ENCODE measurements around the gene YTHDF1.

The YTHDF1 gene

GRCh38 chr20:63185215-63185796 lies 30.6 kb downstream of the YTHDF1 start:
- no peak for DNase-seq (ENCODE audit: low read depth)

GRCh38 chr20:63183422-63184146 lies 32.3 kb downstream of the YTHDF1 start:
- peak; percentile 40 for DNase-seq (ENCODE audit: low read depth)

DNA sequence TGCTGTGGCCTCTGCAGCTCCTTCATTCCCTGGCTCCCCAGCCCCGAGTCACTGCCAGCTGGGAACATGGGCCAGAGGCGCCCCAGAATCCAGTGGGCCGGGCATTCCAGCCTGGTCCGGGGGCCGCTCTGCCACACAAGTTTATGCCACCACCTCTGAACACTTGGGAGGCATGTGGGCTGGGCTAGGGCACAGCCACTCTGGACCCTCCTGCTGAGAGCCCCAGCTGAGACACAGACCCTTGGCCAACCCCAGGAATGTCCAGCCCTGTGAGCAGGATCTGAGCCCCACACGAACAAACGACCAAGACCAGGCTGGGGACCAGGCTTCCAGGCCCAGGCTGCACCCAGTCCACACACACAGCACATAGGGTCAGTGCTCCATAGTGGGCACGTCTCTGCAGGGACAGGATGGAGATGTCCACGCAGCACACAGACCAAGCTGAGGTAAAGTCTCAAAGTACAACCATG lies 33.0 kb downstream of the YTHDF1 start:
- DNase-seq (ENCODE audit: low read depth) = no peak

DNA sequence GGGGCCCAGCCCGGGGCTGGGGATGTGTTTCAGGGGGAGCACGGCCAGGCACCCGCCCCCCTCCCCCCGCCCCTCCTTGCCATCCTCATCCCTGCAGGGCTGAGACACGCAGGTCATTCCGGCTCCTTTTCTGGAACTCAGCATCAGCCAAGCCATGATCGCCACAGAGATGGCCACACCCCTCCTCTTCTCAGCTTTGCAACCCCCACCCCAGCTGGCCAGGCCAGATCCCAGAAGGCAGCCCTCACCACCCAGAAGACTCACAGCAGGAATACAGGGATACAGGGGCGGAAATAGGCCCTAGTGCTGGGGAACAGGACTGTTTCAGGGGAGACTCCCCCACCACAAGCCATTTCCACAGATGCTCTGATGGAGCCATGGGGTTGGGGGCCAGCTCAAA lies 33.5 kb downstream of the YTHDF1 start:
- DNase-seq (ENCODE audit: low read depth) = no peak

GRCh38 chr20:63181226-63181625 lies 34.7 kb downstream of the YTHDF1 start:
- DNase-seq (ENCODE audit: low read depth) = no peak

- no peak for DNase-seq (ENCODE audit: low read depth)
Measured at GRCh38 chr20:63180569-63181185, 35.3 kb downstream of the YTHDF1 start.

- no peak for DNase-seq (ENCODE audit: low read depth)
Measured at GRCh38 chr20:63179687-63180568, 36.0 kb downstream of the YTHDF1 start.

- peak; percentile 55 for DNase-seq (ENCODE audit: low read depth)
Measured at GRCh38 chr20:63178889-63179686, 36.8 kb downstream of the YTHDF1 start.

GRCh38 chr20:63178446-63178820 lies 37.5 kb downstream of the YTHDF1 start:
- DNase-seq (ENCODE audit: low read depth) = no peak

- DNase-seq (ENCODE audit: low read depth) = no peak
Measured at GRCh38 chr20:63177785-63178445, 38.0 kb downstream of the YTHDF1 start.

- DNase-seq (ENCODE audit: low read depth) = no peak
Measured at GRCh38 chr20:63177134-63177784, 38.7 kb downstream of the YTHDF1 start.

GRCh38 chr20:63176427-63177133 lies 39.4 kb downstream of the YTHDF1 start:
- DNase-seq (ENCODE audit: low read depth) = no peak

DNA sequence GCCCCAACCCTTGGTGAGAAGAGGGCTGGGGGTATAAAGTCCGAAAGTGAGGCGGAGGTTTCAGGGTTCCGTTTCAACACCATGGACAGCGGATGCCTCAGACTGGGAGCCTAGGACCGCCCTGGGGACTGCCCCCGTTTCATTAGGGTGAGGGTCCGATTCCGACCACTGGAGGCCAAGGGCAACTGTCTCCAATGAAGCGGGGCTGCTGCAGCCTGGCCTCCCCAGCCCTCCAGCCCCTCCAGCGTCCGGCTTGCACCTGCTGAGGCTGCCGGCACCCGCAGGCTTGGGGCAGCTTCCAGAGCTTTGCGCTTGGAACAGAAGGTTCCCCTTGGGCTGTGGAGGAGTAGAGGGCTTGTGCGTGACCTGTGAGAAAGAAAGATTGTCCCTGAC lies 39.9 kb downstream of the YTHDF1 start:
- DNase-seq (ENCODE audit: low read depth) = no peak

GRCh38 chr20:63175038-63175895 lies 40.7 kb downstream of the YTHDF1 start:
- no peak for DNase-seq (ENCODE audit: low read depth)

DNA sequence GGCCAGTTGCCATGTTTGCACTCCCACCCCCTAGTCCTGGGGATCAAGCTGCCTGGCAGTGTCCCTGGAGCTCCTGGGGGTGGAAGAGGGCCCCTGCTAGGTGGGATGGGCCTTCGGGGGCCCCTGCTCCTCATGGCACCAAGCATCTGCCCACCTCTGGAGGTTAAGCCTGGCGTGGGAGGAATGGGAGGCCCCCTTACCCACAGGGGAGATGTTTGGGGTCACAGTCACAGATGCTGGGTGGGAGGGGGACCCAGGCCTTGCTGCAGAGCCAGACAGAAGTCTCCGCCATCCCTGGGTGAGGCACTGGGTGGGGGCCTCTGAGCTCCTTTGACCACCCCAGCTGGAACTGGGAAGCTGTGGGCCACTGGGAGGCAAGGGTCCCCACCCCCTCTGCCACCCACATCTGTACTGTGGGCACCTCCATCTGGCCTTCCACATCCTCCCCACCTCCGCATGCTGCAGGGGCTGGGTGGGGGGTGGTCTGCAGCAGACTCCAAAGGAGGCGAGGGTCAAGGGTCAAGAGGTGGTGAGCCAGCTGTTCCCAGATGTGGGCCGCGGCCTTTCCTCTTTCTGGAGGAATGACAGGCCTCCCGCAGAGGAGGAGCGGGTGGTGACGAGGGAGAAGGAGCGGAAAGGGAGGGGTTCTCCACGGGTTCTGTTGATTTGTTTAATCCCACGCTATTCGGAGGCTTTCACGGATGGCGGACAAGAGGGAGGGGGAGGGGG lies 41.5 kb downstream of the YTHDF1 start:
- DNase-seq (ENCODE audit: low read depth) = no peak

DNA sequence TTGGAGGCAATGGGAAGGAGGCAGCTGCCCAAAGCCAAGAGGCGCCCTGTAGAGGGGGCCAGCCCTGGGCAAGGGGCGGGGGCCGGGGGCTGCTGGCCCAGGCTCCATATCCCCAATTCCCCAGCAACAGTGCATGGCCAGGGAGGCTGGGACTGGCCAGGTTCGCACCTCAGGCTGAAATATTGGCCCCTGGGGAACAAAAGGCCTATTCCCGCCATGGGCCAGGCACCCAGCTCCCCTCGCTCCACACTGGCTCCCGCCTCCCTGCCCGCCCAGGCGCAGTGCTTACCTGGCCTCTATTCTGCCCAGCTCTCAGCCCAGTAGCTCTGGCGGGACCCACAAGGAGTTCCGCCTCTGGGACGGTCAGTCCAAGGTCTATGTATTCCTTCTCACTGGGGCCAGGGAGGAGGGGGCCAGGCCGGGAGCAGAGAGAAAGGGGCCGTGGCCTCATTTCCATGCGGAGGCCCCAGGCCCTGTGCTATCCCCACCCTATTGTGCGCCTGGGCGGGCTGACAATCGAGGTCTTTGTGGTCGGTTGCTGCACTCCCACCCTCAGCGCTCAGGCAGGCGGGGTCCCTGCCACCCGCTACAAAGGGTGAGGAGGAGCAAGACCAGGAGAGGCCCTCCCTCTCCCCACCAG lies 42.3 kb downstream of the YTHDF1 start:
- no peak for DNase-seq (ENCODE audit: low read depth)

DNA sequence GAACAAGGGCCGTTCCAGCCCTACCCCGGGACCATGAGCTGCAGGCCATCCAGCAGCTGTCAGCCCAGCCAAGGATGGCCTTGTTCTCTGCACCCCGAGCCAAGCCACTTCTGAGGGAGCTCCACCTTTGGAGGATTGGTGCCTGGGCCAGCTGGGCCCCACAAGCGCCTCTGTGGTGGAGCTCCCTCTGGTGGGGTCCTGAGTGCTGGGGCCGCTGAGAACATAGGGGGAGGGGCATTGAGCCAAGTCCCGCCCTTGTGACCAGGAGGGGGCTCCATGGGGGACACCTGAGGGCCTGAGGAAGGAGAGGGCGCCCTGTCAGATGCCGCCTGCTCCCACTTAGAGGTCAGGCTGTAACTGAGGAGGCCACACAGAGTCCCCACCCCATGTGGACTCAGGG lies 43.2 kb downstream of the YTHDF1 start:
- no peak for DNase-seq (ENCODE audit: low read depth)

- DNase-seq (ENCODE audit: low read depth) = no peak
Measured at GRCh38 chr20:63171991-63172390, 43.9 kb downstream of the YTHDF1 start.
